IMR-90 (cell line): ENCODE measurements around the gene GJB5. TPM values are rescaled to one million over a fixed set of nuclear protein-coding genes. Genes with fewer than 3 reads are reported as not detected.

Experiments used
- ATAC-seq: fragments of 200-7000 bp; cut with Tn5 transposase; 2 replicates; pipeline ENCODE4 v1.9.1; 2020; ENCODE audit warnings: low read depth, mild to moderate bottlenecking, moderate library complexity
- BruUV-seq: library from RNA; stranded (reverse); fragments of 400-500 nt; replicated peaks from 2 replicates; lab custom pipeline; 2021; lab: Mats Ljungman, UMichigan
- CTCF ChIA-PET: fragments of 300-600 bp; formaldehyde crosslinking; extraction: SDS; loops from one replicate; lab custom pipeline; 2021; ENCODE audit warnings: antibody characterized with exemption; lab: Yijun Ruan, JAX
- POLR2A ChIA-PET: fragments of 300-600 bp; sonication (Branson Sonifier 250); formaldehyde crosslinking; loops from one replicate; lab custom pipeline; 2022; ENCODE audit warnings: antibody characterized with exemption; ENCODE audit not compliant: unreplicated experiment; lab: Charles Lee
- DNase-seq: peaks from one replicate; pipeline ENCODE4 v3.0.0; 2013
- H2AFZ ChIP-seq: replicated peaks from 2 replicates; pipeline ENCODE3; 2013; ENCODE audit warnings: low read length, mild to moderate bottlenecking; ENCODE audit not compliant: poor library complexity
- H2AK5ac ChIP-seq: 2 replicates; pipeline ENCODE4 v1.6.1; 2013; ENCODE audit warnings: low read depth, low read length, inconsistent platforms
- H2AK9ac ChIP-seq: replicated peaks from 2 replicates; pipeline ENCODE3; 2013; ENCODE audit warnings: mild to moderate bottlenecking, low read depth, low read length, moderate library complexity; ENCODE audit not compliant: poor library complexity
- H2BK120ac ChIP-seq: 2 replicates; pipeline ENCODE4 v1.6.1; 2013; ENCODE audit warnings: low read depth, low read length, inconsistent platforms
- H2BK15ac ChIP-seq: 3 replicates; pipeline ENCODE4 v1.6.1; 2013; ENCODE audit warnings: low read depth, low read length, inconsistent platforms
- H2BK20ac ChIP-seq: 2 replicates; pipeline ENCODE4 v1.6.1; 2013; ENCODE audit warnings: low read depth, mild to moderate bottlenecking, inconsistent platforms, low read length, moderate library complexity
- H2BK5ac ChIP-seq: 2 replicates; pipeline ENCODE4 v1.6.1; 2013; ENCODE audit warnings: mild to moderate bottlenecking, low read depth, low read length, inconsistent platforms; ENCODE audit not compliant: poor library complexity, severe bottlenecking
- H3K14ac ChIP-seq: replicated peaks from 2 replicates; pipeline ENCODE4 v1.6.1; 2013; ENCODE audit warnings: low read depth, low read length, inconsistent platforms
- H3K18ac ChIP-seq: 2 replicates; pipeline ENCODE4 v1.6.1; 2013; ENCODE audit warnings: low read depth, low read length, control low read depth
- H3K23ac ChIP-seq: 2 replicates; pipeline ENCODE4 v1.6.1; 2013; ENCODE audit warnings: low read depth, low read length, inconsistent platforms
- H3K27ac ChIP-seq: 2 replicates; pipeline ENCODE4 v1.5.1; 2013; ENCODE audit warnings: mild to moderate bottlenecking, control low read depth, low read length; ENCODE audit not compliant: insufficient read depth
- H3K27me3 ChIP-seq: 2 replicates; pipeline ENCODE4 v1.6.1; 2013; ENCODE audit warnings: low read length; ENCODE audit not compliant: control insufficient read depth, insufficient read depth
- H3K36me3 ChIP-seq: 2 replicates; pipeline ENCODE4 v1.6.1; 2013; ENCODE audit warnings: low read length, mixed read lengths; ENCODE audit not compliant: control insufficient read depth, insufficient read depth
- H3K4ac ChIP-seq: 2 replicates; pipeline ENCODE4 v1.6.1; 2013; ENCODE audit warnings: low read depth, low read length, inconsistent platforms
- H3K4me1 ChIP-seq: 2 replicates; pipeline ENCODE4 v1.6.1; 2013; ENCODE audit warnings: low read length, mixed read lengths; ENCODE audit not compliant: control insufficient read depth, insufficient read depth
- H3K4me2 ChIP-seq: 2 replicates; pipeline ENCODE4 v1.6.1; 2013; ENCODE audit warnings: low read depth, mild to moderate bottlenecking, control low read depth, low read length, moderate library complexity
- H3K4me3 ChIP-seq: 2 replicates; pipeline ENCODE4 v1.5.1; 2013; ENCODE audit warnings: low read depth, mild to moderate bottlenecking, control low read depth, low read length, moderate library complexity; ENCODE audit not compliant: insufficient read depth
- H3K56ac ChIP-seq: 2 replicates; pipeline ENCODE4 v1.6.1; 2013; ENCODE audit warnings: low read length, inconsistent platforms; ENCODE audit not compliant: insufficient read depth; ENCODE audit errors: extremely low read depth
- H3K79me1 ChIP-seq, 2 experiments: 2 replicates each; pipeline ENCODE4 v1.6.1; 2013; ENCODE audit warnings: low read length in 2 of 2, inconsistent platforms in 1 of 2, low read depth in 1 of 2
- H3K9ac ChIP-seq: 2 replicates; pipeline ENCODE4 v1.6.1; 2013; ENCODE audit warnings: low read depth, low read length, control low read depth
- H3K9me1 ChIP-seq: 2 replicates; pipeline ENCODE4 v1.6.1; 2013; ENCODE audit warnings: low read length, inconsistent platforms; ENCODE audit not compliant: insufficient read depth
- H3K9me3 ChIP-seq: 2 replicates; pipeline ENCODE4 v1.6.1; 2013; ENCODE audit warnings: low read length; ENCODE audit not compliant: control insufficient read depth, insufficient read depth
- H4K20me1 ChIP-seq: 2 replicates; pipeline ENCODE4 v1.6.1; 2013; ENCODE audit warnings: low read length, inconsistent platforms; ENCODE audit not compliant: insufficient read depth
- H4K5ac ChIP-seq: 2 replicates; pipeline ENCODE4 v1.6.1; 2013; ENCODE audit warnings: mild to moderate bottlenecking, low read depth, low read length, control low read depth
- H4K8ac ChIP-seq, 2 experiments: 2 replicates each; pipeline ENCODE4 v1.6.1; 2013; ENCODE audit warnings: low read depth in 2 of 2, low read length in 2 of 2, control low read depth in 1 of 2, inconsistent platforms in 1 of 2
- H4K91ac ChIP-seq: 2 replicates; pipeline ENCODE4 v1.6.1; 2013; ENCODE audit warnings: low read depth, low read length, inconsistent platforms; ENCODE audit not compliant: insufficient read depth
- MAFK ChIP-seq: IDR thresholded peaks from 2 replicates; pipeline ENCODE4 v1.6.1; 2012; ENCODE audit warnings: low read depth, low read length, improper control_type of control experiment
- MAZ ChIP-seq: IDR thresholded peaks from 2 replicates; pipeline ENCODE4 v1.6.1; 2012; ENCODE audit warnings: low read depth, mild to moderate bottlenecking, low read length, improper control_type of control experiment, moderate library complexity, borderline replicate concordance
- WGBS, 2 experiments: methylation state at CpG; one replicate each; pipeline versions ENCODE4 v1.1.5 to v1.1.7; 2013; ENCODE audit warnings: missing lambda C conversion rate in 2 of 2; ENCODE audit not compliant: insufficient read length in 1 of 2; ENCODE audit errors: extremely low coverage in 2 of 2; 5-methylcytosine and 5-hydroxymethylcytosine counted together
- dilution Hi-C: fragments of 300-500 bp; cut with HindIII; formaldehyde crosslinking; loops from one replicate; pipeline ENCODE4 v1.14.3; 2018; ENCODE audit warnings: low sequenced_read_pairs; ENCODE audit not compliant: unreplicated experiment
- in situ Hi-C: fragments of 300-500 bp; cut with MboI; formaldehyde crosslinking; loops from 3 replicates; pipeline ENCODE4 v1.14.3; 2019; ENCODE audit warnings: low sequenced_read_pairs, inconsistent platforms, mixed read lengths
- intact Hi-C: fragments of 100-400 bp; cut with micrococcal nuclease; formaldehyde crosslinking; loops from 2 replicates; pipeline ENCODE4 v1.10.0; 2022
- polyA plus RNA-seq, 3 experiments: library from polyadenylated mRNA; depleted of rRNA; stranded (reverse); fragments of >200 nt; gene quantifications; 2 replicates each; pipeline ENCODE4 v1.2.3, GENCODE V29; 2012; ENCODE audit warnings: low replicate concordance in 1 of 3
- total RNA-seq: library from RNA; depleted of rRNA; stranded (reverse); fragments of >200 nt; gene quantifications from 2 replicates; pipeline ENCODE4 v1.2.3, GENCODE V29; 2012

The GJB5 gene
- total and polyA plus RNA-seq, 2 of the 4 experiments (the other 2 are of a cell fraction) = 0.10 TPM; not detected in 1

DNA sequence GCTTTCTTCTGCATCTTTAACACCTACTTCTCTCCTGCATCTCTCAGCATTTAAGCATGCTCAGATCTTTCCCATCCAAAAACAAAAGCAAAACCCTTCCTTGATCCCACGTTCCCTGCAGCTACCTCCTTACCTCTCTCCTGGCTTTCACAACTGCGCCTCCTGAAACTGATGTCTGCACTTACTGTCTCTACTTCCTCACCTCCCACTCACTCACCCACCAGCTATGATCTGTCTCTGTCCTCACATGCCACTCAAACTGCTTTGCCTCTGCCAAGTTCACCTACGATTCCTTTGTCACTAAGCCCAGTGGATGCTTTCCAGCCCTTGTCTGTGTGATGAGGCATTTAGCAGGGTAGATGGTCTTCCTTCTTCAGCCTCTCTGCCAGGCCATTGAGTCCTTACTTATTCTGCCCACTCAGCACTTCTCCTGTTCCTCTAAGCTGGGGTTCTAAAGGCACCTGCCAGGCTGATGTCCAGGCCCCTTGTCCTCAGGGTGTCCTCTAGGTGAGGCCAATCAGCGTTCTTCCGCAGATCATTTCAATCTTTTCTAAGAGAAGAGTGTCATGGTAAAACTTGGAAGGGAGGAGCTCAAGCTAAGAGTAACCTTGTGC, 16.2 kb downstream of the GJB5 start:
- H4K8ac ChIP-seq = no peak overlapping the region
- H2AK5ac ChIP-seq = no peak overlapping the region
- dilution Hi-C loops (no loop called here), in situ Hi-C loops (no loop called here), intact Hi-C loops (no loop called here)
- DNase-seq (no peak), ATAC-seq (no peak)
- WGBS, 2 experiments = 45% methylated on average over 2 of the region's 5 CpGs; no CpG with 5 or more reads in 1 of the 2 experiments
- H3K4ac ChIP-seq = no peak overlapping the region
- ChIA-PET CTCF (no interaction called here), POLR2A (no interaction called here)
- TF ChIP-seq MAZ (no peak), MAFK (peak; percentile 81)
- H4K20me1 ChIP-seq = no peaks in the 10 kb centered on the region
- no peak overlapping the region for H3K18ac ChIP-seq
- H3K36me3 ChIP-seq = no peaks in the 10 kb centered on the region
- H3K9me1 ChIP-seq = no peaks in the 10 kb centered on the region
- no peak overlapping the region for H2BK15ac ChIP-seq
- H2AFZ ChIP-seq = no peak overlapping the region
- H2BK120ac ChIP-seq = no peak overlapping the region
- no peak overlapping the region for H4K5ac ChIP-seq
- H3K4me1 ChIP-seq = no peaks in the 10 kb centered on the region
- no peaks in the 10 kb centered on the region for H3K79me1 ChIP-seq
- no peak overlapping the region for H3K27ac ChIP-seq
- H3K4me3 ChIP-seq = no peak overlapping the region
- H3K27me3 ChIP-seq = peaks cover 7% of the 10 kb centered on the region
- no peak overlapping the region for H3K14ac ChIP-seq
- no peak overlapping the region for H3K4me2 ChIP-seq
- H3K56ac ChIP-seq = no peak overlapping the region
- H3K23ac ChIP-seq = no peak overlapping the region
- H2AK9ac ChIP-seq = no peak overlapping the region
- H3K9ac ChIP-seq = no peak overlapping the region
- H2BK20ac ChIP-seq = no peak overlapping the region
- no peak overlapping the region for H4K91ac ChIP-seq
- H3K9me3 ChIP-seq = no peaks in the 10 kb centered on the region
- no peak overlapping the region for H2BK5ac ChIP-seq
- BruUV-seq = no TSS peak
